ENCODE data around the gene PPWD1.

DNA sequence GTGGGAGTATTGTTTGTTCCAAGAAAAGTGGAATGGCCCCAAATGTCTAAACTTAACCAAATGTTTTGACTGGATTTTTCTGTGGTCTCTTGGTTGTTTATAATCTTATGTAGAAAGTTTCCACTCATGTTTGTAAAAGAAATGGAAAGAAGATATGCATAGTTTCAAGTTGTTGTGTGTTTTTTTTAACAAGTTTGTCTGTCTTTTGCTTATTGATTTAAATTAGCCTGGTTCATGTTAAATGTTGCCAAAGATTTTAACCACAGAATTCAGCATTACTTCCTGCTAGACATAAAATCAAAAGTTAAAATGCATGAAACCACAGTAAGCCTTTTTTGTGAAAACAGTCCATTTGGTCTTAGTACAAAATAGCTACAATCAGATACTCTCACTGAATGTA lies 14.0 kb downstream of the PPWD1 start:
- TF ChIP-seq, protein P1, sequence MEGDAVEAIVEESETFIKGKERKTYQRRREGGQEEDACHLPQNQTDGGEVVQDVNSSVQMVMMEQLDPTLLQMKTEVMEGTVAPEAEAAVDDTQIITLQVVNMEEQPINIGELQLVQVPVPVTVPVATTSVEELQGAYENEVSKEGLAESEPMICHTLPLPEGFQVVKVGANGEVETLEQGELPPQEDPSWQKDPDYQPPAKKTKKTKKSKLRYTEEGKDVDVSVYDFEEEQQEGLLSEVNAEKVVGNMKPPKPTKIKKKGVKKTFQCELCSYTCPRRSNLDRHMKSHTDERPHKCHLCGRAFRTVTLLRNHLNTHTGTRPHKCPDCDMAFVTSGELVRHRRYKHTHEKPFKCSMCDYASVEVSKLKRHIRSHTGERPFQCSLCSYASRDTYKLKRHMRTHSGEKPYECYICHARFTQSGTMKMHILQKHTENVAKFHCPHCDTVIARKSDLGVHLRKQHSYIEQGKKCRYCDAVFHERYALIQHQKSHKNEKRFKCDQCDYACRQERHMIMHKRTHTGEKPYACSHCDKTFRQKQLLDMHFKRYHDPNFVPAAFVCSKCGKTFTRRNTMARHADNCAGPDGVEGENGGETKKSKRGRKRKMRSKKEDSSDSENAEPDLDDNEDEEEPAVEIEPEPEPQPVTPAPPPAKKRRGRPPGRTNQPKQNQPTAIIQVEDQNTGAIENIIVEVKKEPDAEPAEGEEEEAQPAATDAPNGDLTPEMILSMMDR (IDR thresholded peaks at IDR 0.05 in 4 of 5, conservative IDR thresholded peaks at IDR 0.05 in 1 of 5): no peak
- TF ChIP-seq POLR2A (IDR thresholded peaks at IDR 0.05): no peak

Data from gastrocnemius medialis (tissue), 4 donors.